ENCODE measurements around the gene TRDMT1.

DNA sequence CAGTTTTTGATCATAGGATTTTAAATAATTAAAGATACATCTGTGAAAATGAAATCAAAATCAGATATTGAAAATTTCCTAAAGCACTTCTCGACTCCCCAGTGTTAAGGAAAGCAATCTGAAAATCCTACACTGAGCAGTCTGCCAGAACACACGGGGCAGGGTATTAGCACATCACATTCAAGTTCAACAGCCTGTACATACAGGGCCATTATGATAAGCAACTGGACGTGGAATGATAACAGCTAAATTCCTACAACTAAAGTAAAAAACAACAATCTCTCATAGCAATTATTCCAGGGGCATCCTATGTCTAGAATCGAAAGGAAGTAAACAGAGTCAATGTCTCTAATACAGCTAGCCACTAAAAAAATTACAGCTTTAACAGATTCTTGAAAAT, 31.7 kb downstream of the TRDMT1 start:
- TF ChIP-seq, protein P1, sequence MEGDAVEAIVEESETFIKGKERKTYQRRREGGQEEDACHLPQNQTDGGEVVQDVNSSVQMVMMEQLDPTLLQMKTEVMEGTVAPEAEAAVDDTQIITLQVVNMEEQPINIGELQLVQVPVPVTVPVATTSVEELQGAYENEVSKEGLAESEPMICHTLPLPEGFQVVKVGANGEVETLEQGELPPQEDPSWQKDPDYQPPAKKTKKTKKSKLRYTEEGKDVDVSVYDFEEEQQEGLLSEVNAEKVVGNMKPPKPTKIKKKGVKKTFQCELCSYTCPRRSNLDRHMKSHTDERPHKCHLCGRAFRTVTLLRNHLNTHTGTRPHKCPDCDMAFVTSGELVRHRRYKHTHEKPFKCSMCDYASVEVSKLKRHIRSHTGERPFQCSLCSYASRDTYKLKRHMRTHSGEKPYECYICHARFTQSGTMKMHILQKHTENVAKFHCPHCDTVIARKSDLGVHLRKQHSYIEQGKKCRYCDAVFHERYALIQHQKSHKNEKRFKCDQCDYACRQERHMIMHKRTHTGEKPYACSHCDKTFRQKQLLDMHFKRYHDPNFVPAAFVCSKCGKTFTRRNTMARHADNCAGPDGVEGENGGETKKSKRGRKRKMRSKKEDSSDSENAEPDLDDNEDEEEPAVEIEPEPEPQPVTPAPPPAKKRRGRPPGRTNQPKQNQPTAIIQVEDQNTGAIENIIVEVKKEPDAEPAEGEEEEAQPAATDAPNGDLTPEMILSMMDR (IDR thresholded peaks at IDR 0.05; ENCODE audit: insufficient read depth, low read depth, low read length) = no peak
- TF ChIP-seq EZH2 (IDR thresholded peaks at IDR 0.05; ENCODE audit: insufficient read depth, low read length) = no peak
